A673 (cell line): ENCODE data around the gene GPM6B. TPM values are rescaled to one million over a fixed set of nuclear protein-coding genes. Genes with fewer than 3 reads are reported as not detected.

Source experiments
- BruUV-seq: library from RNA; stranded (reverse); fragments of 400-500 nt; replicated peaks from 2 replicates; lab custom pipeline; 2021; lab: Mats Ljungman, UMichigan
- CTCF ChIA-PET: fragments of 300-600 bp; sonication (Branson Sonifier 250); formaldehyde crosslinking; loops from one replicate; lab custom pipeline; 2022; ENCODE audit warnings: antibody characterized with exemption; lab: Charles Lee
- POLR2A ChIA-PET: fragments of 300-600 bp; sonication (Branson Sonifier 250); formaldehyde crosslinking; loops from one replicate; lab custom pipeline; 2022; ENCODE audit warnings: antibody characterized with exemption; ENCODE audit not compliant: low non-redundant PET; lab: Charles Lee
- DNase-seq: peaks from one replicate; pipeline ENCODE4 v3.0.0-alpha.2; 2015; ENCODE audit warnings: low spot score
- H3K27ac ChIP-seq: fragments of 200-600 bp; sonication (generic); 2 replicates; pipeline ENCODE4 v1.5.1; 2016; ENCODE audit warnings: mixed run types, low read depth, mild to moderate bottlenecking, mixed read lengths, antibody characterized with exemption, low read length; ENCODE audit not compliant: poor library complexity, severe bottlenecking
- H3K27me3 ChIP-seq: fragments of 200-600 bp; sonication (generic); replicated peaks from 2 replicates; pipeline ENCODE4 v1.6.1; 2017; ENCODE audit warnings: mixed run types, low read depth, mild to moderate bottlenecking, mixed read lengths, antibody characterized with exemption, low read length; ENCODE audit not compliant: insufficient read depth, poor library complexity
- H3K36me3 ChIP-seq: fragments of 200-600 bp; sonication (generic); 2 replicates; pipeline ENCODE4 v1.6.1; 2016; ENCODE audit warnings: mixed run types, mild to moderate bottlenecking, mixed read lengths, antibody characterized with exemption, low read length; ENCODE audit not compliant: insufficient read depth, poor library complexity, severe bottlenecking
- H3K4me1 ChIP-seq: fragments of 200-600 bp; sonication (generic); 2 replicates; pipeline ENCODE4 v1.6.1; 2017; ENCODE audit warnings: mixed run types, mild to moderate bottlenecking, mixed read lengths, antibody characterized with exemption, low read length; ENCODE audit not compliant: insufficient read depth, poor library complexity, severe bottlenecking
- H3K4me3 ChIP-seq: fragments of 200-600 bp; sonication (generic); 2 replicates; pipeline ENCODE4 v1.5.1; 2016; ENCODE audit warnings: low read depth, mixed run types, mild to moderate bottlenecking, mixed read lengths, low read length; ENCODE audit not compliant: poor library complexity, severe bottlenecking
- H3K9me3 ChIP-seq: fragments of 200-600 bp; sonication (generic); 2 replicates; pipeline ENCODE4 v1.6.1; 2016; ENCODE audit warnings: mixed run types, low read depth, mild to moderate bottlenecking, mixed read lengths, antibody characterized with exemption, low read length; ENCODE audit not compliant: poor library complexity, severe bottlenecking
- EZH2 ChIP-seq: fragments of 200-600 bp; sonication (generic); IDR thresholded peaks from 2 replicates; pipeline ENCODE4 v1.6.1; 2017; ENCODE audit warnings: borderline replicate concordance, low read depth, mild to moderate bottlenecking, mixed read lengths, antibody characterized with exemption, low read length; ENCODE audit not compliant: poor library complexity, severe bottlenecking
- intact Hi-C: fragments of 100-400 bp; cut with micrococcal nuclease; formaldehyde crosslinking; loops from one replicate; pipeline ENCODE4 v1.10.0; 2022; ENCODE audit not compliant: unreplicated experiment
- total RNA-seq: library from RNA; stranded (reverse); gene quantifications from 2 replicates; pipeline ENCODE4 v1.2.3, GENCODE V29; 2021
- TF ChIP-seq, protein P1 (sequence below): fragments of 300-800, 200-600 bp; sonication (generic); conservative IDR thresholded peaks from 2 replicates; pipeline ENCODE4 v1.5.1; 2017; ENCODE audit warnings: low read depth, mild to moderate bottlenecking, antibody characterized with exemption, low read length, moderate library complexity, mixed read lengths

The GPM6B gene
- total RNA-seq, 1 experiment from 2014 or later, result 7.6 TPM

DNA sequence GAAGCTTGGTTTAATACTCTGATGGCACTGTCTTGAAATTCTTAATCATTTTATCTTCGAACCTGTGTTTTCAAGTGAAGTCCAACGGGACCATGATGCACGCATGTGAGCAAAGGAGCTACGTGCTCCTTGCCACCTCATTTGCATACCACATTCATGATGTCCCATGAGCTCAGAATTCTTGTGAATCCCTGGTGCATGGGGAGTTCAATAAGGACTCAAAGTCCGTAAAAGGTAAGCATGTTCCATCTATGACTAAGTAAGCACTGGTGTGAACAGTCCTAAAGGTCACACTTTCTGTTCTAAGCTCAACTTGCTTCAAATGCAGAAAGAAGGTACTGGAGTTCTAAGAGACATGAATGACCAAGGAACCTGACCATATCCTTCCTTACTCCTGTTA is 13.1 kb upstream of the GPM6B start:
- BruUV-seq, result no TSS peak
- Histone ChIP-seq H3K27me3 (no peaks in the 10 kb centered on the region), H3K9me3 (no peaks in the 10 kb centered on the region), H3K4me1 (no peaks in the 10 kb centered on the region), H3K4me3 (no peak overlapping the region), H3K36me3 (no peaks in the 10 kb centered on the region), H3K27ac (no peak overlapping the region)
- no peak for TF ChIP-seq EZH2
- TF ChIP-seq, protein P1, sequence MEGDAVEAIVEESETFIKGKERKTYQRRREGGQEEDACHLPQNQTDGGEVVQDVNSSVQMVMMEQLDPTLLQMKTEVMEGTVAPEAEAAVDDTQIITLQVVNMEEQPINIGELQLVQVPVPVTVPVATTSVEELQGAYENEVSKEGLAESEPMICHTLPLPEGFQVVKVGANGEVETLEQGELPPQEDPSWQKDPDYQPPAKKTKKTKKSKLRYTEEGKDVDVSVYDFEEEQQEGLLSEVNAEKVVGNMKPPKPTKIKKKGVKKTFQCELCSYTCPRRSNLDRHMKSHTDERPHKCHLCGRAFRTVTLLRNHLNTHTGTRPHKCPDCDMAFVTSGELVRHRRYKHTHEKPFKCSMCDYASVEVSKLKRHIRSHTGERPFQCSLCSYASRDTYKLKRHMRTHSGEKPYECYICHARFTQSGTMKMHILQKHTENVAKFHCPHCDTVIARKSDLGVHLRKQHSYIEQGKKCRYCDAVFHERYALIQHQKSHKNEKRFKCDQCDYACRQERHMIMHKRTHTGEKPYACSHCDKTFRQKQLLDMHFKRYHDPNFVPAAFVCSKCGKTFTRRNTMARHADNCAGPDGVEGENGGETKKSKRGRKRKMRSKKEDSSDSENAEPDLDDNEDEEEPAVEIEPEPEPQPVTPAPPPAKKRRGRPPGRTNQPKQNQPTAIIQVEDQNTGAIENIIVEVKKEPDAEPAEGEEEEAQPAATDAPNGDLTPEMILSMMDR, result no peak
- CTCF ChIA-PET, result no interaction called here
- no peak for DNase-seq
- POLR2A ChIA-PET, result no interaction called here
- intact Hi-C loops, result no loop called here

DNA sequence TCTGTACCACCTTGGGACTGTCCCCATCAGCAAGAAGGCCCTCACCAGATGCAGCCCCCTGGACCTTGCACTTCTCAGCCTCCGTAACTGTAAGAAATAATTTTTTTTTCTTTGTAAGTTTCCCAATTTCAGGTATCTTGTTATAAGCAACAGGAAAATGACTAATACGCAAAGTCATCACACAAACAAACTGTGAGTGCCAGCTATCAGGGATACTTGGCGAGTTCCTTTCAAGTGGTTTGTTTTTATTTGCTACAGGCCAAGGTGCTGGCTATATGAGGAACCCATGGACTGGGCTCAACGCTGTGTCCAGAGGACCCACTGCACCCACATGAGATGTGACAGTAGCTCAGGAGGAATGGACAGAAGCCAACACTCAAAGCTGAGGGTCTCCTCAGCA is 11.5 kb upstream of the GPM6B start:
- no peaks in the 10 kb centered on the region for H3K27me3 ChIP-seq
- intact Hi-C loops, result no loop called here
- BruUV-seq, result no TSS peak
- H3K4me1 ChIP-seq, result no peaks in the 10 kb centered on the region
- no peak overlapping the region for H3K27ac ChIP-seq
- no peak overlapping the region for H3K4me3 ChIP-seq
- no peaks in the 10 kb centered on the region for H3K36me3 ChIP-seq
- no peak for TF ChIP-seq EZH2
- TF ChIP-seq, protein P1, result no peak
- no peak for DNase-seq
- ChIA-PET CTCF (no interaction called here), POLR2A (no interaction called here)
- H3K9me3 ChIP-seq, result no peaks in the 10 kb centered on the region

DNA sequence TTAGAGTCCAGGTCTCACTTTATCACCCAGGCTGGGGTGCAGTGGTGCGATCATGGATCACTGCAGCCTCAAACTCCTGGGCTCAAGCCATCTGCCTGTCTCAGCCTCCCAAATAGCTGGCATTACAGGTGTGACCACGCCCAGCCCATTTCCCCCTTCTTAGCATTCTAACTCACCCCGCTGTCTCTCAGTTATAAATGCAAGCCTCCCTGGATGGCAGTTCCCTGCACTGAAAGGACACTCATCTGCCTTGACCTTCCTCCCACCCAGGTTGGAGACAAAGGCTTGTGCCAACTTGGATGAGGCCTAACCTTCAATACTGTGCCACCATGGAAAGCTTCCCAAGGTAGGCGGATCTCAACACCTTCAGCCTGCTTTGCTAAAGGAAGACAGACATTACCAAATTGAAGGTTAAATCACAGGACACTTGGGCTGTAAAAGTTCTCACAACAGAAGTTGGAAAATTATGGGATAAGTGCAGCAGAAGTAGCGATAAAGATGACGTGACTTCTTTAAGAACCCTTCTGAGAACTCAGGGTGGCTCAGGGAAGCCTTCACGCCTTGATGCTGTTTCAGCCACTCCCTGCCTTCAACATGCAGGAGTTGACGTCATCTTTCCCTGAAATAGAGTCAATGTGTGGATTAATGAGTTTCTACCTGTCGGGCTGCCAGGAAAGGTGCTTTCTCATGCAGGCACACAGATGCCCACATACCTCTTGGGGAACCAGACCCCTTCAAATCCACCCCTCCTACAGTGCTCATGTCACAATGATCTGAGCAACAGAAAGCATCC is 10.6 kb upstream of the GPM6B start:
- no peaks in the 10 kb centered on the region for H3K4me1 ChIP-seq
- no peaks in the 10 kb centered on the region for H3K9me3 ChIP-seq
- no peak overlapping the region for H3K4me3 ChIP-seq
- intact Hi-C loops, result no loop called here
- H3K36me3 ChIP-seq, result no peaks in the 10 kb centered on the region
- H3K27ac ChIP-seq, result no peak overlapping the region
- no peaks in the 10 kb centered on the region for H3K27me3 ChIP-seq
- no TSS peak for BruUV-seq
- TF ChIP-seq, protein P1, result no peak
- TF ChIP-seq EZH2, result no peak
- no peak for DNase-seq
- POLR2A ChIA-PET, result interaction anchor here (0.6 kb wide), 1 partner anchor 488 kb away, joined by 3 read pairs; no protein-coding TSS in a partner anchor
- CTCF ChIA-PET, result no interaction called here
